Measurements from ENCODE around the gene POLDIP2. TPM values are rescaled to one million over a fixed set of nuclear protein-coding genes. Genes with fewer than 3 reads are reported as not detected.

POLDIP2 gene
- total and polyA plus RNA-seq, 2 of the 4 experiments (the other 2 are of a cell fraction), result 66.7 to 77.8 TPM

DNA sequence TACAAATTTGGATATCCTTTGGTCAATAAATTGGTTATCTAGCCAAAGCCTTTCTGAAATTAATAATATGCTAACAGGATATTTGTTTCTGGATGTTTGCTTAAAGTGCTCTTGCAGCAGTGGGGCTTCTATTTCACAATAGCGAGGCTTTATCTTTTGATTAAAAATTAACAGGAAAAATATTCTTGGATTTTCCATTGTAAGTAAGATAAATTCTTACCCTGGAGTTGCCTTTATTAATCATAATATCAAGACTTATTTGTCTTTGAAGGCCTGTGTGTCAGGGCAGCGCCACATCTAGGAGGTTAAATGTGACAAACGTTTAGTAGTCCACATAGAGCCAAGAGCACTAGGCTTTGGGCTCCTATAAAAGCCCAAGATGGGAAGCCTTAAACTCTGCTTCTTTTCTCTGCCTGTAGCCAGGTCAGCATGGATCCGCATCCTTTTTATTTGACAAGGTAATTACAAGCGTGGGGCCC, 33.0 kb downstream of the POLDIP2 start:
- no peak for TF ChIP-seq FOS (IDR thresholded peaks at IDR 0.05; ENCODE audit: low read depth, low read length)
- 0 out of 2 replicates have a peak, but pooled peaks have one; percentile 38 for TF ChIP-seq CEBPB (IDR thresholded peaks at IDR 0.05; ENCODE audit: low read depth, low read length)
- Histone ChIP-seq H2BK5ac (ENCODE audit: low read depth, low read length, poor library complexity, severe bottlenecking) (no peak overlapping the region), H3K27ac (ENCODE audit: insufficient read depth, low read length) (no peak overlapping the region), H4K8ac (ENCODE audit: low read depth in 2 of 2, low read length in 2 of 2) (no peak overlapping the region), H4K20me1 (ENCODE audit: insufficient read depth, low read length) (no peaks in the 10 kb centered on the region), H3K56ac (ENCODE audit: extremely low read depth, insufficient read depth, low read length) (no peak overlapping the region), H3K4me1 (ENCODE audit: control insufficient read depth, insufficient read depth, low read length) (peaks cover 7% of the 10 kb centered on the region; the same call in 1 of the 2 replicates), H2BK15ac (ENCODE audit: low read depth, low read length) (no peak overlapping the region), H3K14ac (replicated peaks; ENCODE audit: low read depth, low read length) (no peak overlapping the region), H2AK5ac (ENCODE audit: low read depth, low read length) (no peak overlapping the region), H3K4ac (ENCODE audit: low read depth, low read length) (no peak overlapping the region), H3K9me1 (ENCODE audit: insufficient read depth, low read length) (no peaks in the 10 kb centered on the region; the same call in 1 of the 2 replicates), H3K4me3 (ENCODE audit: insufficient read depth, low read depth, low read length) (no peak overlapping the region), H3K27me3 (ENCODE audit: control insufficient read depth, insufficient read depth, low read length) (no peaks in the 10 kb centered on the region), H3K18ac (ENCODE audit: low read depth, low read length) (no peak overlapping the region), H3K9me3 (ENCODE audit: control insufficient read depth, insufficient read depth, low read length) (no peaks in the 10 kb centered on the region), H3K79me1 (ENCODE audit: low read depth in 1 of 2, low read length in 2 of 2) (peaks cover 30 to 38% of the 10 kb centered on the region in 2 experiments; a peak in 3 of 4 replicates), H3K23ac (ENCODE audit: low read depth, low read length) (no peak overlapping the region), H4K5ac (ENCODE audit: low read depth, low read length) (no peak overlapping the region), H3K9ac (ENCODE audit: low read depth, low read length) (no peak overlapping the region), H2AK9ac (replicated peaks; ENCODE audit: low read depth, low read length, poor library complexity) (no peak overlapping the region), H4K91ac (ENCODE audit: insufficient read depth, low read depth, low read length) (no peak overlapping the region), H2BK20ac (ENCODE audit: low read depth, low read length) (no peak overlapping the region), H2AFZ (replicated peaks; ENCODE audit: low read length, poor library complexity) (no peak overlapping the region), H2BK120ac (ENCODE audit: low read depth, low read length) (no peak overlapping the region), H3K36me3 (ENCODE audit: control insufficient read depth, insufficient read depth, low read length) (peaks cover 14% of the 10 kb centered on the region), H3K4me2 (ENCODE audit: low read depth, low read length) (no peak overlapping the region)
- no peak for ATAC-seq (ENCODE audit: low read depth)
- dilution Hi-C loops (cut with HindIII; ENCODE audit: low sequenced_read_pairs, unreplicated experiment) (no loop called here), in situ Hi-C loops (cut with MboI; ENCODE audit: low sequenced_read_pairs) (loop anchor here (10.0 kb wide), 1 partner anchor 280 kb away; the partner anchor contains the start of gene NLK), intact Hi-C loops (cut with micrococcal nuclease) (loop anchor here (10.0 kb wide), 1 partner anchor 520 kb away; the partner anchor contains the start of gene NOS2)
- CTCF ChIA-PET, result no interaction called here
- no TSS peak for BruUV-seq (replicated peaks)
- WGBS, 2 experiments (ENCODE audit: extremely low coverage in 2 of 2, insufficient read length in 1 of 2), result no CpG with 5 or more reads among the region's 5 CpGs
- POLR2A ChIA-PET (ENCODE audit: unreplicated experiment), result no interaction called here
- DNase-seq, result no peak

Data from IMR-90 (cell line).